Measurements from ENCODE around the gene NAALADL1.

DNA sequence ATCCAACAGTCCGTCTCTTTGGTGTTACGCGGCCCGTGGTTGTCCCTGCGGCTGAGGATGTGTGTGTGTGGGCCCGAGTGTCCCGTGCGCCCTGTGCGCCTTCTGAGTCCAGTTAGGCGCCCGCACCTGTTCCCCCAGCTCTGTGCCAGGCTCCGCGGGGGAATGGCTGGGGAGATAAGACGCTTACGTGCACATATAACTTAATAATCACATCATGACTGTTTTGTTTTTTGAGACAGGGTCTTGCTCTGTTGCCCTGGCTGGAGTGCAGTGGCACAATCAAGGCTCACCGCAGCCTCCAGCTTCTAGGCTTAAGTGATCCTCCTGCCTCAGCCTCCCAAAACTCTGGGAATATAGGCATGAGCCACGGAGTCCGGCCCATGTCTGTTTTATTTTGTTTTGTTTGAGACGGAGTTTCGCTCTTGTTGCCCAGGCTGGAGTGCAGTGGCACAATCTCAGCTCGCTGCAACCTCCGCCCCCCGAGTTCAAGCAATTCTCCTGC, 43.6 kb downstream of the NAALADL1 start:
- TF ChIP-seq, protein P1, sequence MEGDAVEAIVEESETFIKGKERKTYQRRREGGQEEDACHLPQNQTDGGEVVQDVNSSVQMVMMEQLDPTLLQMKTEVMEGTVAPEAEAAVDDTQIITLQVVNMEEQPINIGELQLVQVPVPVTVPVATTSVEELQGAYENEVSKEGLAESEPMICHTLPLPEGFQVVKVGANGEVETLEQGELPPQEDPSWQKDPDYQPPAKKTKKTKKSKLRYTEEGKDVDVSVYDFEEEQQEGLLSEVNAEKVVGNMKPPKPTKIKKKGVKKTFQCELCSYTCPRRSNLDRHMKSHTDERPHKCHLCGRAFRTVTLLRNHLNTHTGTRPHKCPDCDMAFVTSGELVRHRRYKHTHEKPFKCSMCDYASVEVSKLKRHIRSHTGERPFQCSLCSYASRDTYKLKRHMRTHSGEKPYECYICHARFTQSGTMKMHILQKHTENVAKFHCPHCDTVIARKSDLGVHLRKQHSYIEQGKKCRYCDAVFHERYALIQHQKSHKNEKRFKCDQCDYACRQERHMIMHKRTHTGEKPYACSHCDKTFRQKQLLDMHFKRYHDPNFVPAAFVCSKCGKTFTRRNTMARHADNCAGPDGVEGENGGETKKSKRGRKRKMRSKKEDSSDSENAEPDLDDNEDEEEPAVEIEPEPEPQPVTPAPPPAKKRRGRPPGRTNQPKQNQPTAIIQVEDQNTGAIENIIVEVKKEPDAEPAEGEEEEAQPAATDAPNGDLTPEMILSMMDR (IDR thresholded peaks at IDR 0.05): no peak
- TF ChIP-seq POLR2A (IDR thresholded peaks at IDR 0.05): no peak
